K562 (cell line): ENCODE results near the gene PCNX4. TPM values are rescaled to one million over a fixed set of nuclear protein-coding genes. Genes with fewer than 3 reads are reported as not detected.

Source experiments
- ATAC-seq: fragments of 200-7000 bp; cut with Tn5 transposase; 3 replicates; pipeline ENCODE4 v1.9.1; 2020; ENCODE audit warnings: moderate library complexity
- BruUV-seq: library from RNA; stranded (reverse); fragments of 400-500 nt; replicated peaks from 2 replicates; lab custom pipeline; 2021; lab: Mats Ljungman, UMichigan
- CTCF ChIA-PET: fragments of 300-600 bp; formaldehyde crosslinking; extraction: SDS; loops from one replicate; lab custom pipeline; 2021; ENCODE audit warnings: low intra/inter-chr PET ratio; lab: Yijun Ruan, JAX
- POLR2A ChIA-PET: fragments of 300-600, 350-650 bp; sonication (Branson Sonifier 250); formaldehyde crosslinking; extraction: SDS; loops from one replicate; lab custom pipeline; 2021; ENCODE audit warnings: antibody characterized with exemption, inconsistent platforms; lab: Yijun Ruan, JAX
- DNase-seq, 4 experiments: peaks; one replicate each; pipeline versions ENCODE4 v3.0.0 to v3.0.0-alpha.2; 2011 to 2018; ENCODE audit warnings: low spot score in 3 of 4, mixed read lengths in 3 of 4; ENCODE audit errors: extremely low read depth in 1 of 4
- FAIRE-seq: peaks from 2 replicates; lab custom pipeline; 2011; peaks lifted over from hg19 to GRCh38; lab: Jason Lieb, UNC
- H2AFZ ChIP-seq: 2 replicates; pipeline ENCODE4 v1.6.0; 2011; ENCODE audit warnings: low read depth, low read length, control low read depth, inconsistent platforms
- H3K27ac ChIP-seq: fragments of 200-600 bp; 3 replicates; pipeline ENCODE4 v1.8.0; 2011; ENCODE audit warnings: low read depth, mild to moderate bottlenecking, control low read depth, inconsistent platforms, low read length, moderate library complexity, mixed read lengths; ENCODE audit errors: extremely low read depth
- H3K27me3 ChIP-seq, 2 experiments: fragments of 300-600 bp in 1 of 2; 2 replicates in 1 of 2; 3 replicates in 1 of 2; pipeline versions ENCODE4 v1.6.0 to v1.8.0; 2011; ENCODE audit warnings: inconsistent platforms in 2 of 2, low read length in 2 of 2, mild to moderate bottlenecking in 1 of 2, mixed read lengths in 1 of 2, moderate library complexity in 1 of 2; ENCODE audit not compliant: control insufficient read depth in 2 of 2, insufficient read depth in 2 of 2
- H3K36me3 ChIP-seq: fragments of 300-600 bp; 3 replicates; pipeline ENCODE4 v1.8.0; 2011; ENCODE audit warnings: mild to moderate bottlenecking, low read length, inconsistent platforms; ENCODE audit not compliant: control insufficient read depth, insufficient read depth
- H3K4me1 ChIP-seq, 2 experiments: fragments of 200-600 bp in 1 of 2; replicated peaks in 1 of 2; 2 replicates in 1 of 2; 3 replicates in 1 of 2; pipeline versions ENCODE4 v1.5.1 to v1.8.0; 2011; ENCODE audit warnings: inconsistent platforms in 2 of 2, low read length in 2 of 2, mild to moderate bottlenecking in 1 of 2, mixed read lengths in 1 of 2, moderate library complexity in 1 of 2; ENCODE audit not compliant: control insufficient read depth in 2 of 2, insufficient read depth in 2 of 2
- H3K4me2 ChIP-seq: 2 replicates; pipeline ENCODE4 v1.6.1; 2011; ENCODE audit warnings: low read length, control low read depth, inconsistent platforms, mixed read lengths; ENCODE audit not compliant: insufficient read depth
- H3K4me3 ChIP-seq: fragments of 200-600 bp; sonication (generic), shearing (Covaris generic); 2 replicates; pipeline ENCODE4 v1.5.1; 2016; ENCODE audit warnings: control low read depth, inconsistent platforms
- H3K79me2 ChIP-seq: fragments of 200-600 bp; 3 replicates; pipeline ENCODE4 v1.8.0; 2011; ENCODE audit warnings: low read length, inconsistent platforms; ENCODE audit not compliant: control insufficient read depth, insufficient read depth
- H3K9ac ChIP-seq, 2 experiments: 2 replicates each; pipeline versions ENCODE4 v1.6.0 to v1.6.1; 2011; ENCODE audit warnings: low read depth in 2 of 2, low read length in 2 of 2, control low read depth in 1 of 2, inconsistent platforms in 1 of 2, mild to moderate bottlenecking in 1 of 2, mixed read lengths in 1 of 2; ENCODE audit not compliant: insufficient read depth in 1 of 2
- H3K9me1 ChIP-seq: one replicate; pipeline ENCODE4 v1.6.0; 2011; ENCODE audit warnings: inconsistent platforms, mild to moderate bottlenecking, low read length, moderate library complexity; ENCODE audit not compliant: control insufficient read depth, insufficient read depth
- H3K9me3 ChIP-seq: replicated peaks from 2 replicates; pipeline ENCODE4 v1.5.1; 2011; ENCODE audit warnings: low read depth, low read length, inconsistent platforms; ENCODE audit not compliant: control insufficient read depth, insufficient read depth
- H4K20me1 ChIP-seq: replicated peaks from 2 replicates; pipeline ENCODE4 v1.6.1; 2011; ENCODE audit warnings: low read length, inconsistent platforms, mixed read lengths; ENCODE audit not compliant: control insufficient read depth, insufficient read depth
- DNMT1 ChIP-seq: fragments of 450-650 bp; IDR thresholded peaks from 2 replicates; pipeline ENCODE4 v1.6.1; 2016; ENCODE audit warnings: antibody characterized with exemption, mild to moderate bottlenecking
- MCM2 ChIP-seq: fragments of 450-650 bp; IDR thresholded peaks from 2 replicates; pipeline ENCODE4 v1.6.1; 2017; ENCODE audit warnings: low read depth, mild to moderate bottlenecking
- NFIC ChIP-seq: fragments of 450-650 bp; IDR thresholded peaks from 2 replicates; pipeline ENCODE4 v1.6.1; 2017; ENCODE audit warnings: mild to moderate bottlenecking, inconsistent platforms
- RUNX1 ChIP-seq: sonication (generic); IDR thresholded peaks from 2 replicates; pipeline ENCODE4 v1.6.1; 2016; ENCODE audit warnings: antibody characterized with exemption, low read depth
- WHSC1 ChIP-seq: IDR thresholded peaks from one replicate; pipeline ENCODE4 v1.6.1; 2012; ENCODE audit warnings: low read length, control low read depth, inconsistent platforms
- ZNF431 ChIP-seq: sonication (generic); formaldehyde crosslinking; IDR thresholded peaks from 2 replicates; pipeline ENCODE4 v1.8.0; 2022; ENCODE audit warnings: mild to moderate bottlenecking, missing genetic modification reagents
- in situ Hi-C: fragments of 300-500 bp; cut with MboI; formaldehyde crosslinking; loops from 4 replicates; pipeline ENCODE4 v1.15.0; 2018; ENCODE audit warnings: inconsistent platforms, mixed read lengths
- intact Hi-C: fragments of 100-400 bp; cut with micrococcal nuclease; formaldehyde crosslinking; loops from 2 replicates; pipeline ENCODE4 v1.14.2; 2022
- polyA plus RNA-seq, 8 experiments: library from polyadenylated mRNA; depleted of rRNA in 4 of 8; stranded (reverse) in 5 of 8; unstranded in 3 of 8; fragments of >200 nt; fragmentation: Nextera tagmentation in 2 of 8; fragmentation: Illumina TruSeq in 1 of 8; extraction: Ambion mirVana in 2 of 8; extraction: Trizol in 1 of 8; gene quantifications; 2 replicates each; pipeline versions ENCODE4 v1.2.1 to v1.2.3, GENCODE V29; 2011 to 2014; ENCODE audit warnings: inconsistent platforms in 1 of 8, missing spikeins in 1 of 8
- total RNA-seq, 7 experiments: library from RNA; depleted of rRNA in 6 of 7; stranded (reverse); fragments of >200 nt in 6 of 7; fragmentation: Illumina TruSeq in 2 of 7; extraction: Trizol in 2 of 7; gene quantifications; 2 replicates each; pipeline versions ENCODE4 v1.2.1 to v1.2.3, GENCODE V29; 2011 to 2021; ENCODE audit warnings: low replicate concordance in 1 of 7
- TF ChIP-seq, protein P1 (sequence below): fragments of 450-650 bp; IDR thresholded peaks from 2 replicates; pipeline ENCODE4 v1.6.1; 2014; ENCODE audit warnings: low read depth, mild to moderate bottlenecking, moderate library complexity, borderline replicate concordance
- TF ChIP-seq, protein P2 (sequence below): sonication (generic); formaldehyde crosslinking; IDR thresholded peaks from 2 replicates; pipeline ENCODE4 v1.4.0; 2020; ENCODE audit warnings: mild to moderate bottlenecking, missing genetic modification reagents
- TF ChIP-seq, protein P3 (sequence below): fragments of 450-650 bp; IDR thresholded peaks from 2 replicates; pipeline ENCODE4 v1.7.0; 2016; ENCODE audit warnings: borderline replicate concordance
- TF ChIP-seq, protein P4 (sequence below): sonication (generic); formaldehyde crosslinking; IDR thresholded peaks from 2 replicates; pipeline ENCODE4 v1.8.1; 2023; ENCODE audit warnings: mild to moderate bottlenecking, missing genetic modification reagents, moderate library complexity
- TF ChIP-seq, protein P5 (sequence below): fragments of 250-450 bp; sonication (Bioruptor Pico); IDR thresholded peaks from 2 replicates; pipeline ENCODE4 v1.5.1; 2021; ENCODE audit warnings: mild to moderate bottlenecking

The PCNX4 gene
- total and polyA plus RNA-seq, 9 of the 15 experiments (the other 6 are each of a cell fraction or from before 2014, with no cell fraction given), result 10.0 to 41.2 (median 22.4) TPM

DNA sequence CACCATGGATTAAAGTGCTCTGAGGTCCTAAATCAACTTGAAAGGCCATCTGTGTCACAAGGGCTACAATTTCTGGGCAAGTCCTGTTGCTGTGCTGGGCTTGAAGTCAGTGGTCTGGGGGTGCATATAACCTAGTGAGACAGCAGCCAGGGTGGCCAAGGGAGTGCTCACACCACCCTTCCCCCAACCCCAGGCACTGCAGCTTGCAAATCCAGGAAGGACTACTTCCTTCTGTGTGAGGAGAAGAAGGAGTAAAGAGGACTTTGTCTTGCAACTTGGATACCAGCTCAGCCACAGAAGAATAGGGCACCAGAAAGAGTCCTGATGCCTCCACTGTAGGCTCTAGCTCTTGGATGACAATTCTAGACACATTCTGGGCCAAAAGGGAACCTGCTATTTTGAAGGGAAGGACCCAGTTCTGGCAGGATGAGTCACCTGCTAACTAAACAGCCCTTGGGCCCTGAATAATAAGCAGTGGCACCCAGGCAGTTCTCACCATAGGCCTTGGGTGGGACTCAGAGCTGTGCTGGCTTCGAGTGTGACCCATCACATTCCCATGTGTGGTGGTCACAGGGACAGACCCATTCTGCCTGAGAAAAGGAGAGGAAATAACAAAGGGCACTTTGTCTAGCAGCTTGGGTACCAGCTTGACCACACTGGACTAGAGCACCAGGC is 106.0 kb downstream of the PCNX4 start (continued):
- TF ChIP-seq MCM2, result no peak
- TF ChIP-seq ZNF431 (CRISPR knock-in tag), result no peak
- TF ChIP-seq, protein P1, sequence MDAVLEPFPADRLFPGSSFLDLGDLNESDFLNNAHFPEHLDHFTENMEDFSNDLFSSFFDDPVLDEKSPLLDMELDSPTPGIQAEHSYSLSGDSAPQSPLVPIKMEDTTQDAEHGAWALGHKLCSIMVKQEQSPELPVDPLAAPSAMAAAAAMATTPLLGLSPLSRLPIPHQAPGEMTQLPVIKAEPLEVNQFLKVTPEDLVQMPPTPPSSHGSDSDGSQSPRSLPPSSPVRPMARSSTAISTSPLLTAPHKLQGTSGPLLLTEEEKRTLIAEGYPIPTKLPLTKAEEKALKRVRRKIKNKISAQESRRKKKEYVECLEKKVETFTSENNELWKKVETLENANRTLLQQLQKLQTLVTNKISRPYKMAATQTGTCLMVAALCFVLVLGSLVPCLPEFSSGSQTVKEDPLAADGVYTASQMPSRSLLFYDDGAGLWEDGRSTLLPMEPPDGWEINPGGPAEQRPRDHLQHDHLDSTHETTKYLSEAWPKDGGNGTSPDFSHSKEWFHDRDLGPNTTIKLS, result no peak
- TF ChIP-seq, protein P2, sequence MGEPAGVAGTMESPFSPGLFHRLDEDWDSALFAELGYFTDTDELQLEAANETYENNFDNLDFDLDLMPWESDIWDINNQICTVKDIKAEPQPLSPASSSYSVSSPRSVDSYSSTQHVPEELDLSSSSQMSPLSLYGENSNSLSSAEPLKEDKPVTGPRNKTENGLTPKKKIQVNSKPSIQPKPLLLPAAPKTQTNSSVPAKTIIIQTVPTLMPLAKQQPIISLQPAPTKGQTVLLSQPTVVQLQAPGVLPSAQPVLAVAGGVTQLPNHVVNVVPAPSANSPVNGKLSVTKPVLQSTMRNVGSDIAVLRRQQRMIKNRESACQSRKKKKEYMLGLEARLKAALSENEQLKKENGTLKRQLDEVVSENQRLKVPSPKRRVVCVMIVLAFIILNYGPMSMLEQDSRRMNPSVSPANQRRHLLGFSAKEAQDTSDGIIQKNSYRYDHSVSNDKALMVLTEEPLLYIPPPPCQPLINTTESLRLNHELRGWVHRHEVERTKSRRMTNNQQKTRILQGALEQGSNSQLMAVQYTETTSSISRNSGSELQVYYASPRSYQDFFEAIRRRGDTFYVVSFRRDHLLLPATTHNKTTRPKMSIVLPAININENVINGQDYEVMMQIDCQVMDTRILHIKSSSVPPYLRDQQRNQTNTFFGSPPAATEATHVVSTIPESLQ, result no peak
- TF ChIP-seq, all 486 proteins: peak for 0

DNA sequence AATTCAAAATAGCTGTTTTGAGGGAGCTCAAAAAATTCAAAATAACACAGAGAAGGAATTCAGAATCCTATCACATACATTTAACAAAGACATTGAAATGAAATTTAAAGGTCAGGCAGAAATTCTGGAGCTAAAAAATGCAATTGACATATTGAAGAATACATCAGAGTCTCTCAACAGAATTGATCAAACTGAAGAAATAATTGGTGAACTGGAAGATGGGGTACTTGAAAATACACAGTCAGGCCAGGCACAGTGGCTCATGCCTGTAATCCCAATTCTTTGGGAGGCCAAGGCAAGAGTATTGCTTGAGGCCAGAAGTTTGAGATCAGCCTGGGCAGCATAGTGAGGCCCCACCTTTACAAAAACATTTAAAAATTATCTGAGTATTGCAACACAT is 107.6 kb downstream of the PCNX4 start:
- no peak for DNase-seq
- H3K9me3 ChIP-seq, result peaks cover 3% of the 10 kb centered on the region; the same call in 1 of the 2 replicates
- no peak for FAIRE-seq
- ATAC-seq, result no peak
- H2AFZ ChIP-seq, result no peak overlapping the region
- ChIA-PET POLR2A (no interaction called here), CTCF (no interaction called here)
- no peak overlapping the region for H3K4me3 ChIP-seq
- H3K9me1 ChIP-seq, result no peaks in the 10 kb centered on the region
- no peaks in the 10 kb centered on the region for H3K27me3 ChIP-seq
- no peak overlapping the region for H3K4me2 ChIP-seq
- intact Hi-C loops, result loop anchor here (5.0 kb wide), 1 partner anchor 288 kb away; the partner anchor contains the start of gene C14orf39
- H3K9ac ChIP-seq, result no peak overlapping the region
- in situ Hi-C loops, result no loop called here
- no peak overlapping the region for H3K27ac ChIP-seq
- no peaks in the 10 kb centered on the region for H4K20me1 ChIP-seq
- H3K4me1 ChIP-seq, result peaks cover 0 to 3% of the 10 kb centered on the region in 2 experiments; a peak in 2 of 5 replicates
- no peaks in the 10 kb centered on the region for H3K36me3 ChIP-seq
- no TSS peak for BruUV-seq
- no peaks in the 10 kb centered on the region for H3K79me2 ChIP-seq
- TF ChIP-seq RUNX1 (no peak), WHSC1 (no peak), NFIC (no peak), DNMT1 (no peak)
- TF ChIP-seq, protein P3, sequence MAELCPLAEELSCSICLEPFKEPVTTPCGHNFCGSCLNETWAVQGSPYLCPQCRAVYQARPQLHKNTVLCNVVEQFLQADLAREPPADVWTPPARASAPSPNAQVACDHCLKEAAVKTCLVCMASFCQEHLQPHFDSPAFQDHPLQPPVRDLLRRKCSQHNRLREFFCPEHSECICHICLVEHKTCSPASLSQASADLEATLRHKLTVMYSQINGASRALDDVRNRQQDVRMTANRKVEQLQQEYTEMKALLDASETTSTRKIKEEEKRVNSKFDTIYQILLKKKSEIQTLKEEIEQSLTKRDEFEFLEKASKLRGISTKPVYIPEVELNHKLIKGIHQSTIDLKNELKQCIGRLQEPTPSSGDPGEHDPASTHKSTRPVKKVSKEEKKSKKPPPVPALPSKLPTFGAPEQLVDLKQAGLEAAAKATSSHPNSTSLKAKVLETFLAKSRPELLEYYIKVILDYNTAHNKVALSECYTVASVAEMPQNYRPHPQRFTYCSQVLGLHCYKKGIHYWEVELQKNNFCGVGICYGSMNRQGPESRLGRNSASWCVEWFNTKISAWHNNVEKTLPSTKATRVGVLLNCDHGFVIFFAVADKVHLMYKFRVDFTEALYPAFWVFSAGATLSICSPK, result no peak
- TF ChIP-seq, protein P4, sequence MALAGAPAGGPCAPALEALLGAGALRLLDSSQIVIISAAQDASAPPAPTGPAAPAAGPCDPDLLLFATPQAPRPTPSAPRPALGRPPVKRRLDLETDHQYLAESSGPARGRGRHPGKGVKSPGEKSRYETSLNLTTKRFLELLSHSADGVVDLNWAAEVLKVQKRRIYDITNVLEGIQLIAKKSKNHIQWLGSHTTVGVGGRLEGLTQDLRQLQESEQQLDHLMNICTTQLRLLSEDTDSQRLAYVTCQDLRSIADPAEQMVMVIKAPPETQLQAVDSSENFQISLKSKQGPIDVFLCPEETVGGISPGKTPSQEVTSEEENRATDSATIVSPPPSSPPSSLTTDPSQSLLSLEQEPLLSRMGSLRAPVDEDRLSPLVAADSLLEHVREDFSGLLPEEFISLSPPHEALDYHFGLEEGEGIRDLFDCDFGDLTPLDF (CRISPR knock-in tag), result no peak
- TF ChIP-seq, protein P5, sequence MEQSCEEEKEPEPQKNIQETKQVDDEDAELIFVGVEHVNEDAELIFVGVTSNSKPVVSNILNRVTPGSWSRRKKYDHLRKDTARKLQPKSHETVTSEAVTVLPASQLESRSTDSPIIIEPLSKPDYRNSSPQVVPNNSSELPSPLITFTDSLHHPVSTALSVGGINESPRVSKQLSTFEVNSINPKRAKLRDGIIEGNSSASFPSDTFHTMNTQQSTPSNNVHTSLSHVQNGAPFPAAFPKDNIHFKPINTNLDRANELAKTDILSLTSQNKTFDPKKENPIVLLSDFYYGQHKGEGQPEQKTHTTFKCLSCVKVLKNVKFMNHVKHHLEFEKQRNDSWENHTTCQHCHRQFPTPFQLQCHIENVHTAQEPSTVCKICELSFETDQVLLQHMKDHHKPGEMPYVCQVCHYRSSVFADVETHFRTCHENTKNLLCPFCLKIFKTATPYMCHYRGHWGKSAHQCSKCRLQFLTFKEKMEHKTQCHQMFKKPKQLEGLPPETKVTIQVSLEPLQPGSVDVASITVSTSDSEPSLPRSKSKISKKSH, result 0 out of 2 replicates have a peak, but pooled peaks have one; percentile 40
